Heart left ventricle (tissue), 16 donors: Measurements from ENCODE around the gene PXYLP1. TPM values are rescaled to one million over a fixed set of nuclear protein-coding genes. Genes with fewer than 3 reads are reported as not detected.
A peak's percentile ranks its signal among the peaks of the same experiment; 100 is the strongest.

Experiments
- ATAC-seq, 4 donors: fragments of 200-7000 bp; cut with Tn5 transposase; one replicate each; pipeline ENCODE4 v1.9.1; 2020 to 2022; ENCODE audit warnings: moderate library complexity in 4 of 4, mild to moderate bottlenecking in 3 of 4, moderate number of reproducible peaks in 1 of 4
- DNase-seq, 5 donors: peaks; one replicate each; pipeline ENCODE4 v3.0.0-alpha.2; 2020
- H3K27ac ChIP-seq, 12 donors: fragments of 200-600 bp; sonication (generic) in 4 of 12; one replicate each; pipeline versions ENCODE4 v1.5.0 to v1.8.0; 2016 to 2022; ENCODE audit warnings: mild to moderate bottlenecking in 2 of 12
- H3K27me3 ChIP-seq, 9 donors: fragments of 200-600 bp; sonication (generic) in 2 of 9; one replicate each; pipeline versions ENCODE4 v1.5.1 to v1.8.0; 2016 to 2022; ENCODE audit warnings: mild to moderate bottlenecking in 3 of 9
- H3K36me3 ChIP-seq, 9 donors: fragments of 200-600 bp; sonication (generic) in 2 of 9; one replicate each; pipeline versions ENCODE4 v1.5.0 to v1.8.0; 2018 to 2022; ENCODE audit warnings: mild to moderate bottlenecking in 2 of 9
- H3K4me1 ChIP-seq, 12 donors: fragments of 200-600 bp; sonication (generic) in 4 of 12; one replicate each; pipeline versions ENCODE4 v1.5.0 to v1.8.0; 2016 to 2022; ENCODE audit warnings: mild to moderate bottlenecking in 3 of 12
- H3K4me3 ChIP-seq, 12 donors: fragments of 200-600 bp; sonication (generic) in 4 of 12; one replicate each; pipeline versions ENCODE4 v1.5.0 to v1.8.0; 2017 to 2022; ENCODE audit warnings: mild to moderate bottlenecking in 9 of 12, moderate library complexity in 4 of 12
- H3K9me3 ChIP-seq, 12 donors: fragments of 200-600 bp; sonication (generic) in 4 of 12; one replicate each; pipeline versions ENCODE4 v1.5.0 to v1.8.0; 2016 to 2022; ENCODE audit warnings: mild to moderate bottlenecking in 1 of 12
- CTCF ChIP-seq, 12 donors: fragments of 200-600 bp; sonication (generic) in 4 of 12; IDR thresholded peaks; one replicate each; pipeline versions ENCODE4 v1.5.0 to v1.8.0; 2018 to 2022; ENCODE audit warnings: antibody characterized with exemption in 12 of 12, mild to moderate bottlenecking in 5 of 12
- POLR2A ChIP-seq, 2 donors: fragments of 450-650 bp; IDR thresholded peaks; one replicate each; pipeline ENCODE4 v1.6.1; 2017; ENCODE audit warnings: antibody characterized with exemption in 2 of 2, mild to moderate bottlenecking in 2 of 2, moderate library complexity in 2 of 2
- WGBS, 4 donors: extraction: QIAGEN DNeasy Blood & Tissue Kit in 2 of 4; methylation state at CpG; one replicate each; pipeline versions ENCODE4 v1.1.5 to v1.1.7; 2013 to 2018; 5-methylcytosine and 5-hydroxymethylcytosine counted together
- intact Hi-C, 10 donors: fragments of 100-400 bp; cut with DNase I; formaldehyde crosslinking; loops; one replicate each; pipeline versions ENCODE4 v1.11.1 to v1.14.2; 2022
- polyA plus RNA-seq, 2 donors: library from polyadenylated mRNA; stranded (reverse); fragments of 200-250 nt; gene quantifications; one replicate each; pipeline ENCODE4 v1.2.3, GENCODE V29; 2013
- total RNA-seq, 9 donors: library from RNA; depleted of rRNA in 2 of 9; stranded (reverse); fragments of >200 nt in 2 of 9; fragmentation: NEBNext Ultra II Directional in 3 of 9; extraction: Animal tissue kit (Norgen Biotek cat#: 25700) in 3 of 9; gene quantifications; one replicate each; pipeline versions ENCODE4 v1.1.0 to v1.2.4, GENCODE V29; 2016 to 2023
- donor health status: ischemic (EF 13 %, LVEDD 7.1; RV severe dilation, severe dysfunction).
- donor health status: healthy with polysubstance abuse.
- donor health status: DM: no; HTN: yes; CAD: no.
- donor health status: DM: no; HTN: no; CAD: no.
- donor health status: ischemic (EF 25% LVEDD 6.9; RV normal size, moderate dysfunction).
- donor health status: ischemic (EF 25% LVEDD 5.7; RV mildly dilated, moderate dysfunction).
- donor health status: healthy.
- donor health status: DM: yes; HTN: yes; CAD: no.
- donor health status: ischemic (EF 35%, LVEDD 5.7; RV mildly dilated, moderate dysfunction).
- donor health status: nonischemic (EF 11% LVEDD 7.7; RV severe dilation, severe dysfunction).
- donor health status: DM: yes; HTN: yes; CAD: no.
- donor health status: PGD.
- donor health status: ischemic (EF 29% LVEDD 5.4; RV normal size, mild dysfunction).
- donor health status: nonischemic (EF 23%, LVEDD 6.1; RV moderate dilation, normal function).

Gene PXYLP1
- total and polyA plus RNA-seq, 11 donors = 7.3 to 30.6 (median 21.2) TPM

- intact Hi-C loops = loop anchor here in 5 of 10 donors (2.0 to 10.0 kb wide), 4 partner anchors 154 to 262 kb away; no protein-coding TSS in a partner anchor
- DNase-seq (no peak), ATAC-seq (peak in 3 of 4 donors; percentile 22 to 30 (median 24))
- Histone ChIP-seq H3K27me3 (no peaks in the 10 kb centered on the region), H3K27ac (peak overlapping the region in 1 of 12 donors; percentile 57), H3K4me1 (peaks cover 0 to 15% (median 0%) of the 10 kb centered on the region in 12 donors), H3K9me3 (no peaks in the 10 kb centered on the region), H3K4me3 (no peak overlapping the region), H3K36me3 (no peaks in the 10 kb centered on the region)
- 69 to 77% (median 74%) methylated on average over 4 to 7 of the region's 7 CpGs for WGBS, 4 donors
- TF ChIP-seq POLR2A (IDR thresholded peaks at IDR 0.05) (no peak), CTCF (IDR thresholded peaks at IDR 0.05) (no peak)
Measured at GRCh38 chr3:141302364-141303141, 70.9 kb downstream of the PXYLP1 start.

GRCh38 chr3:141303481-141304223 lies 72.0 kb downstream of the PXYLP1 start:
- peak; percentile 59 to 76 (median 68) for ATAC-seq
- WGBS, 4 donors = 67 to 73% (median 71%) methylated on average over 13 of the region's 13 CpGs
- Histone ChIP-seq H3K27me3 (no peaks in the 10 kb centered on the region), H3K9me3 (no peaks in the 10 kb centered on the region), H3K4me1 (peaks cover 0 to 25% (median 3%) of the 10 kb centered on the region in 12 donors), H3K36me3 (no peaks in the 10 kb centered on the region), H3K4me3 (no peak overlapping the region), H3K27ac (peak overlapping the region in 2 of 12 donors; percentile 4 to 13)
- intact Hi-C loops = loop anchor here in 5 of 10 donors (2.0 to 10.0 kb wide), 4 partner anchors 153 to 261 kb away; no protein-coding TSS in a partner anchor
- DNase-seq = peak in 2 of 5 donors; percentile 48 to 58
- TF ChIP-seq CTCF (IDR thresholded peaks at IDR 0.05) = peak; percentile 71 to 97 (median 82)
- no peak for TF ChIP-seq POLR2A (IDR thresholded peaks at IDR 0.05)

- intact Hi-C loops = loop anchor here in 3 of 10 donors (5.0 to 10.0 kb wide), 2 partner anchors 257 to 259 kb away; no protein-coding TSS in a partner anchor
- Histone ChIP-seq H3K4me1 (peaks cover 0 to 27% (median 4%) of the 10 kb centered on the region in 12 donors), H3K4me3 (no peak overlapping the region), H3K36me3 (no peaks in the 10 kb centered on the region), H3K27ac (no peak overlapping the region), H3K9me3 (no peaks in the 10 kb centered on the region), H3K27me3 (no peaks in the 10 kb centered on the region)
- peak in 1 of 4 donors; percentile 19 for ATAC-seq
- DNase-seq = no peak
- TF ChIP-seq CTCF (IDR thresholded peaks at IDR 0.05) (no peak), POLR2A (IDR thresholded peaks at IDR 0.05) (no peak)
Measured at GRCh38 chr3:141305436-141305835, 73.8 kb downstream of the PXYLP1 start.

GRCh38 chr3:141306276-141306675 lies 74.7 kb downstream of the PXYLP1 start:
- ATAC-seq = no peak
- Histone ChIP-seq H3K27ac (no peak overlapping the region), H3K4me1 (peaks cover 0 to 35% (median 6%) of the 10 kb centered on the region in 12 donors), H3K4me3 (no peak overlapping the region), H3K36me3 (no peaks in the 10 kb centered on the region), H3K9me3 (no peaks in the 10 kb centered on the region), H3K27me3 (no peaks in the 10 kb centered on the region)
- no peak for TF ChIP-seq CTCF (IDR thresholded peaks at IDR 0.05)
- no peak for TF ChIP-seq POLR2A (IDR thresholded peaks at IDR 0.05)
- intact Hi-C loops = loop anchor here in 4 of 10 donors (2.0 to 10.0 kb wide), 4 partner anchors 147 to 259 kb away; no protein-coding TSS in a partner anchor
- WGBS, 4 donors = 79 to 92% (median 86%) methylated on average over 5 of the region's 5 CpGs
- DNase-seq = no peak
